ENCODE results near the gene ZNF132.
A peak's percentile ranks its signal among the peaks of the same experiment; 100 is the strongest.
"Not testable (repeated sequence)": the region's sequence is repeated elsewhere in the genome, so short reads cannot be mapped to it uniquely, and the experiment has no call there.

ZNF132 gene

DNA sequence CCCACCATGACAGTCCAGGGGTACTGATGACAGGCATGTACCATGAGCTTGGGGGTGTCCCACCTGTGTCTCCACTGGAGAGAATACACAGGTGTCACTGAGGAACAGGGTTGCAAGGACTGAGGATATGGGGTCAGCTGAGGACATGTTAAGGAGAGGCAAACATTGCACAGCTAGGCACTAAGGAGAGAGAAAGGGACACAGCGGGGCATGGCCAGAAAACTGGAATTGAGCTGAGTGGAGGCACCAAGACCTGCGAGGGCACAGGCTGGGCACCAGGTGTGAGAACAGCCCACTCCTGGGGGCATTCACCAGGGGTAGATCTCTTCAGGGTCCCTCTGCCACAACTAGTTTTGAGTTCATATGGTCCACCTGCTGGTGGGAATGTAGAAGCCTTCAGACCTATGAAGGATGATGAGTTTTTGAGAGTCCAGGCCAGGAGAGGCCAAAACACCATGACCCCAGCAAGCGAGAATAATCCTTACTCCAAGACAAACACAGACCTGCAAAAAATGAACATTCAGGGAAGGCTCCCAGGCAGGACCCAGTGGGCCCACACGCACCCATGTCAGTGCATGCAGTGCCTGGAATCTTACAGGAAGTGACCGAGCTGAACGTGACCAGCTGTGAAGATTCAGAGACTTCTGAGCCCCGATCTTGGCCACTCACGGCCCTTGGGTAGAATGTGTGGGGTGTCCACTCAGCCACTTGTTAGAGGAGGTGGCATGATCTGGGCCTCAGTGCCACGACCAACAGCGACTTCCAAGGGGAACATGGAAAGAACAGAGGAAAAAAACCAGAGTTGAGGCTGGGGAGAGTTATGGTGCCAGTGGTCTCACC is 32.9 kb downstream of the ZNF132 start:
- no peak for DNase-seq

DNA sequence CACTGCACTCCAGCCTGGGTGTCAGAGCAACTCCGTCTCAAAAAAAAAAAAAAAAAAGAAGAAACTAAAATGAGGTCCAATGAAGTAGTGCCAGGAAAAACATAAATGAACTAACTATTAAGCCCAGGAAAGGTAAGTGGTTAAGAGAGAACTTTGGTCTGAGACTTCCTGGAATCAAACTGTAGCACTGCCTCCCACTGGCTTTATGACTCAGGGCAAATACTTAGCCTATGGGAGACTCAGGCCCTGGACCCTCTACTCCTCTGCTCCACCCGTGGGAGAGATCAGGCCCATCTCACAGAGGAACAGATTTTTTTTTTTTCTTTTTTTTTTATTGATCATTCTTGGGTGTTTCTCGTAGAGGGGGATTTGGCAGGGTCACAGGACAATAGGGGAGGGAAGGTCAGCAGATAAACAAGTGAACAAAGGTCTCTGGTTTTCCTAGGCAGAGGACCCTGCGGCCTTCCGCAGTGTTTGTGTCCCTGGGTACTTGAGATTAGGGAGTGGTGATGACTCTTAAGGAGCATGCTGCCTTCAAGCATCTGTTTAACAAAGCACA is 36.0 kb downstream of the ZNF132 start:
- not testable (repeated sequence) for DNase-seq

DNA sequence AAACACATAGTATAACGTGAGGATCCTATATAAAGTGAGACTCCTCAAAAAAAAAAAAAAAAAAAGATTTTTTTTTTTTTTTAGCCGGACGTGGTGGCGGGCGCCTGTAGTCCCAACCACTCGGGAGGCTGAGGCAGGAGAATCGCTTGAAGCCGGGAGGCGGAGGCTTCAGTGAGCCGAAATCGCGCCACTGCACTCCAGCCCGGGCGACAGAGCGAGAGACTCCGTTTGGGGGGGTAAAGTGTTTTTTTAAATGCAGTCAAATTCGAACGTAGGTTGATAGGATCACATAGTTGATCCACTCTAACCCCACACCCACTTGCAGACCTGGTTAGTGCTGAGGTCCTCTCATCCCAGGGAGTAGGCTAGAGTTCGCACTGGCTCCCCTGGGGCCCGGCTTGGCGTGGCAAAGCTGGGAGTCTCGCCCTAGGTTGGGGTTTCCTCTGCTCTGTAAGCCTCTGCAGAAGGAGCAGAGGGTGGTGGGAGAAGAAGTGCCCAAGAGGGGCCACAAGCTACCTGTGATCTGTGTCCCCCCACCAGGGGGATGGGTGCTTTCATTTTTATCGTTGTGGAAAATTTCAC is 38.0 kb downstream of the ZNF132 start:
- peak; percentile 49 for DNase-seq

DNA sequence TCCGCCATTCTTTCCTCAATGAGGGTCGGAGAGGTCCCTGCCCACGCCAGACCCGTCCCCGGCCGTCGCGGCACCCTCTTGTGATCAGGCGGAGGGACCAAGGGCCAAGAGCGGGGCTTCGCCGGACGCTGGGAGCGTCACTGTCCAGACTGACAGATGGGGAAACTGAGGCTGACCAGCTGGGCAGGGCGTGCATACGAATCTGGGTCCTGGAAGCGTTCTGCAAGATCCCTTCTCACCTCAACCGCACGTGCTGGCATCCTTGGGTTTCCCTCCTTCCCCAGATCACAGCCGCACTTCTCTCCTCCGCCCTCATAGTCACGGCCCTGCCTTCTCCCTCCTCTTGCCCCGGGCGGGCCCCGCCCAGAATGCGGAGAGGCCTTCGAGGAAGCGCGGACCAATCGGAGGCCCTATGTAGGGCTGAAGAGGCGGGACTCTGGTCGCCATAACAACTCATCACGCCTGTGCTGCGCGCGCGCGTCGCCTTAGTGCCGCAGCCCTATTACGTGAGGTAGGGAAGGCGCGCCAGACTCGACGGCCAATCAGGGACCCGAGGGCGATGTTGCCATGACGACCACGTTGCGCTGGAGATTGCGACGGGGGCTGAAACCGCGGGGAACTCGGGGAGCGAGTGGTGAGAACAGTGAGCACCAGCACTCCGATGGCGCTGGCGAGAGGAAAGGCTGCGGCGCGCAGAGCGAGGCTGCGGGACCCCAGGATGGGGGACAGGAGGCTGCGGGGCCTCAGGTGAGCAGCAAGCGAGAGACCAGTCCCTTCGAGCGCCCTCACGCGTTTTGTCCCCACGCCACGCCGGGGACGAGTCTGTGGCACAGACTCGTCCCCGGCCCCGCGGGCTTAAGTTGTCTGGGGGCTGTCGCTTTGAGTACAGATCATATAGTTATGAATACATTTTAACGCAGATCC is 38.8 kb downstream of the ZNF132 start:
- DNase-seq, result peak; percentile 98

DNA sequence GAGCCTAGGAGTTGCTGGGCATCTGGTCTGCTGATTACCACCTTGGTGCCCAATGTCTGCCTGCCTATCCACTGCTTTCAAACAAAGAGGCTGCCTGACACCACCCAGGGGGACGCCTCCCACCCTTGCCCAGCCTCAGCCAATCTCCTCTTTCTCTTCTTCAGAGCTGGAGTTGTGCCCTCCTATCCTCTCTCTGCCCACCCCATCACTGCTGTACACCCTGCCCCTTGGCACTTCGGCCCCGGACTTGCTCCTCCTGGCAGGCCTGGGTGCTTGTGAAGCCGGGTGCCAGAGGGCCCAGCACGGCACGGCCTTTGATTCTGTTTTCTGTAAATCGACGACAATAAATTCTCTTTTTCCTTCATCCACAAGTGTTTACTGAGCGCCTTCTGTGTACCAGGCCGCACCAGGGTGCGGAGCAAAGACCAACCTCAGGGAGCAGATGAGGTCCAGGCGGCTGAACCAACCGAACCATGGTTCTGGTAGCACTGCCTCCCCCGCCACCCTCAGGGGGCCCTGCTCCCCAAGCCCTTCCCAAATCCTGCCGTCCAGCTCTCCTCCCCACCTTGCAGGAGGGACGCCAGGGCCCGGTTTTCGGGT is 39.5 kb downstream of the ZNF132 start:
- no peak for DNase-seq

DNA sequence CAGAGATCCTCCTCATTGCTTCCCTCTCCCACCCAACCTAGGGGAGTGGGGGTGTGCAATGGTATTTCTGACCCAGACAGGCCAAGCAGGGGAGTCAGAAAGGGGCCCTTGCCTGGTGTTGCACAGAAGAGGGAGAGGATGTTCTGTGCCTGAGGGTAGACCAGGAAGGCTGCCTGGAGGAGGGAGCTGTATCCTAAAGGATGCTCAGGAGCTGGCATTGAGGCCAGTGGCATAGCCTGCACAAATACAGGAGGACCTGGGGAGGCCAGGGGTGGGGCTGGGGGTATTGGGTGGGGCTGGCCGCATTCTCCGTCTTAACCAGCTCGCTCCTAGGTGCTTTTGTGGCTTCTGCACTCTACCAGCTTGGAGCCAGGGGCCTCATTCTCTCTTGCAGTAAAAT is 40.0 kb downstream of the ZNF132 start:
- DNase-seq, result no peak

DNA sequence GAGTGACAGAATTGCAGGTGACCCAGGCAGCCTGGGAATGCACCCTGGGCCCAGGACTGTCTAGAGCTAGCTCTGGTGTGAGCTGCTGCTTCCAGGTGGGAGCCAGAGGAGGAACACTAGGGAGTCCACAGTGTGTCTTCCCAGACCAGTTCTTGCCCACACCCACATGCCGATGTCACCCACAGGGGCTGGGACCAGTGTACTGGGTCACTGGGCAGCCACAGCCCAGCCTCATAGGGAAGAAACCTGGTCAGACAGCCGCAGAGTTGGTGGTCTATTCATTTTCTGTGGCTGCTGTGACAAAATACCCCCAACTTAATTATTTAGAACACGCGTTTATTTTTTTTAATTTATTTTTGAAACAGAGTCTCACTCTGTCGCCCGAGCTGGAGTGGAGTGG is 41.4 kb downstream of the ZNF132 start:
- DNase-seq, result no peak

DNA sequence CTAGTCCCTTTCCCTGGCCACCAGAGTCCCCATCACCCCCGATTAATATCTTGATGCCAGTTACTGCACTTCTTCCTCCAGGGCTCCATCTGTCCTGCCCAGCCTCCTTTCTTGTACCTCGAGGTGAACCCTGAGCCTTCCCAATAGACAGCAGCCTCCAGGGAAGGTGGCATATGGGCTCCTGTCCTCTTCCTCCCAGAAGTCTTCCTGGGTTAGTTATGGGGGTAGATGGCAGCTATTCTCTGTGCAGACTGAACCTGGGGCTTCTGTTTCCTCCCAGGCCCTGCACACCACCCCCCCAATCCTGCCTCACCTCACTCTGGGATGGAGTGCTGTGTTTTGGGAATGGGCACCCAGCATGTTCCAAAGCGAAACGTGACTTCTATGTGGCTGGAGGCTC is 41.9 kb downstream of the ZNF132 start:
- DNase-seq, result no peak

DNA sequence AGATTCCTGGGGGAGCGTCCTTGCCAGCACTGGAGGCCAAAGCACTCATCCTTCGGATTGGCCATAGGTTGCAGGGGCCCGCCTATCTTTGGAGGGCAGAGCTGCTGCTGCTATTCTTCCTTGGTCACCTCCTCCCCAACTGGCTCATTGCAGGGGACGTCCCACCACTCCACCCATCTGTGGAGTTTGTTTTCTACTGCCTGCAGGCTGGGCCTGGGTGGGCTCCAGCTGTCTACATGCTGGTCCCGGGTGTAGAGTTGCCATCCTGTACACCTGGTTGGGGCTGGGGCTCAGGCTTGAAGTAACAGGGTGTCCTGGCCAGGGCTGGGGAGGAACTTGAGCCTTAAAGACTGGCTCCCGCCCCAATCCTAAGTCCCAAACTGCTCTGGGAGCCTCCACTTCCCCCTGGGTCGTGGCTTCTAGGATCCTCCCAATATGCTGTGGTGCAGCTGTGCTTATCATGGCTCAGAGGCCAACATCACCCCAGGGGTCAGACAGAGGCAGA is 42.4 kb downstream of the ZNF132 start:
- DNase-seq, result no peak

DNA sequence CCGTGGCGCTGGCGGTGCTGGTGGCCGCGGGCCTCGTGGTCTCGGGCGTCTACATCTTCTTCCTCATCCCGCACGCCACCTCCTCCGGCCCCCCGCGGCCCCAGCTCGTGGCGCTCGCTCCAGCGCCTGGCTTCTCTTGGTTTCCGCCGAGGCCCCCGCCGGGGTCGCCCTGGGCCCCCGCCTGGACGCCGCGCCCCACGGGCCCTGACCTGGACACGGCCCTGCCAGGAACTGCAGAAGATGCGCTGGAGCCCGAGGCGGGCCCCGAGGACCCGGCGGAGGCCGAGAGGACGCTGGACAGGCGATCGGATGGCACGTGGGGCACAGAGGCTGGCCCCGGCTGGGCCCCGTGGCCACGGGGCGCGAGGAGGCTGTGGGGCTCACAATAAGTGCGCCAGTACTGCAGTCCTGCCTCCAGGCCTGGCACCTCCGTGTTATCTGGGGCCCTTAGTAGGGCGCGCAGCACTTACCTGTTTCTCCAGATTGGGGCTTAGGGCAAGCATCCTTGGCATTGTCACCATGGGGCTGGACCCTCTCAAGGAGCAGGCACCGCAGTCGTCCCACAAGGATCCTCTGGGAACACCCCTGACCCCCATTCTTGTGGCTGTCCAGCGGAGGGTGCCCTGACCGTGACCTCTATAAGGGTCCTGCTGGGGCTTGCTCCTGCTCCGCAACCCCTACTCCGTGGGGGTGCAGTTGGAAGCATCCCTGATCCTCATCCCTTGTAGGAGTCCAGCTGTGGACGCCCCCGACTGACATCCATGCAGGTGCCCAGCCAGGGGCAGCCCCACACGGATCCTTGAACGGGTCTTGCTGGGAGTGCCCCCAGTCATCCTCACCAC is 43.0 kb downstream of the ZNF132 start:
- DNase-seq, result no peak

DNA sequence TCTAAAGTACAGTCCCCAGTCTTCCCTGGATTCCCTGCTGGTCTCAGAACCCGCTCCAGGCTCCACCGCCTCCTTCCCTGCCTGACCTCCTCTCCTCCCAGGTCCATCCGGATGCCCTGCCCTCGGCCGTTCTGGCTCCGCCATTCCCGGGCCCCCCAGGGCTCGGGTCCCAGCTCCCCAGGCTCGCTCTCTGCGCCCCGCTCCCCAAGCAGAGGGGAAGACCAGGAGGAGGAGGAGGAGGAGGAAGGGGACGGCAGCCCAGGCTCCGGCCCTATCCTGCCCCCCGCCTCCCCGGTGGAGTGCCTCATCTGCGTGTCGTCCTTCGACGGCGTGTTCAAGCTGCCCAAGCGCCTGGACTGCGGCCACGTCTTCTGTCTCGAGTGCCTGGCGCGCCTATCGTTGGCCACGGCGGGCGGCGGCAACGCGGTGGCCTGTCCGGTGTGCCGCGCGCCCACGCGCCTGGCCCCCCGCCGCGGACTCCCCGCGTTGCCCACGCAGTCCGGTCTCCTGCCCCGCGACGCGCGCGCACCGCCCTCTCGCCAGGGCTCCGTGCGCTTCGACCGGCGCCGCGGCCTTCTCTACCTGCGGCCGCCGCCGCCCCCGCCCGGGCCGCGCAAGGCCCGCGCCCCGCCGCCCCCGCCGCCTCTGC is 43.9 kb downstream of the ZNF132 start:
- no peak for DNase-seq

DNA sequence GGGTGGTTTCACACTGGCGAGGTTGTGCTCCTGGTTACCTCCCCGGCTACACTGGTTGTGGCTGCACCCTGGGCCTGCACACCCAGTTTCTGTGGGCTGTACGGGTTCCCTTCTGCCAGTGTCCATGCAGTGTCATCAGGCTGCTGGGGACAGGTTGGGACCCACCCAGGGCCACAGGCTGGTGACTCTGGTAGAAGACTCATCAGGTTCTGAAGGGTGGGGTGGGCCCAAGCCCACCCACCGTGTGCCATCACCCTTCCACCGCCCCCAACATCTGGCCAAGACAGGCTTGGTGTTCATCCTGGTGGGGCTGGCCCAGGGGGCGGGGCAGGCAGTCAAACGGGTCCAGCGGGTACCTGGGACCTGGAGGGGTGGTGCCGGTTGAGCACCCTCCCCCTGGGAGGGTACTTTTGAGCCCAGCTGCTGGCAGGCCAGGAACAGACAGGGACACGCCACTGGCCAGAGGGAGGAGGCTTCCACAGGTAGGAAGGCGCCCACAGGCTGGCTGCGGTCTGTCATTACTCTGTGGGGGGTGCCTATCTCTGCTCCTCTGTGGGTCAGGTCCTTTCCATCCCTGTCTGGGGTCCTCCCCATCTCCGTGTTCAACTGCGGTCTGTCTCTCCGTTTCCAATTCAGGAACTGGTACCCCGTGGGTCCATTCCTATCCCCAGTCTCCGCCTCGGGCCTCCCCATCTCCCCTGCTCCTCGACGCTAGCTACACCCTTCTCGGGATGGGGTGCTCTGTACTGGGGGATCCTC is 44.6 kb downstream of the ZNF132 start, which contains the start of gene RNF225:
RNF225 (plus strand) TSS at position 437 of the 759 bp plus-strand sequence. CDS start 434 bp downstream, outside the sequence.
- DNase-seq, result no peak

DNA sequence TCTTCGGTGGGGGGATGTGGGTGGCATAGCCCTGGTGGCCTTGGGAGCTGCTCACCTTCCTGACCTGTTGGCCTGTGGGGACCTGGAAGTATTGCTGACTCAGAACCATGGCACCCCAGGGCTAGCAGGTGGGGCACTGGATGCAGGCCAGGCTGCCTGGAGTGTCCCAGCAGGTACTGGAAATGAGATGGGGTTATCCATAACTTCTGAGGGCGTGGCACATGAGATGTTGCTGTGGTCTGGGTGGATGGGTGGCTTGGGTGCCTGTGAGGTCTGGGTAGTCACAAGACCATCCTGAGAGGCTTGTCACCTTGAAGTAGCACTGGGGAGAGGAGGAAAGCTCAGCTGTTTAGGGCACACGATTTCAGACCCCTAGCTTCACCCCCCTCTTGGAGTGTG is 45.1 kb downstream of the ZNF132 start:
- DNase-seq, result no peak

DNA sequence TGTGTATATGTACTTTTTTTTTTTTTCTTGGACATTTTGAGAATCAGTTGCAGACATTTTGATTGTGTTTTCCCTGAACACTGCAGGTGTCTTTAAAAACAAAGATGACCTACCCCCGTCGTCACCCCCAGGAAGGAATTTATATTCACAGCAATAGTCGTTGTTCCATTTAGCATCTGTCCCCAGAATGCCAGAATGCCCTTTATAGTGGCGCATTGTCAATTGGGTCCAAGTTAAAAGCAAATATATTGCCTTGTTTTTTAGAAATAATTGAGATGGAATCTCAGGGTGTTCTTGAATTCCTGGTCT is 46.3 kb downstream of the ZNF132 start:
- no peak for DNase-seq

DNA sequence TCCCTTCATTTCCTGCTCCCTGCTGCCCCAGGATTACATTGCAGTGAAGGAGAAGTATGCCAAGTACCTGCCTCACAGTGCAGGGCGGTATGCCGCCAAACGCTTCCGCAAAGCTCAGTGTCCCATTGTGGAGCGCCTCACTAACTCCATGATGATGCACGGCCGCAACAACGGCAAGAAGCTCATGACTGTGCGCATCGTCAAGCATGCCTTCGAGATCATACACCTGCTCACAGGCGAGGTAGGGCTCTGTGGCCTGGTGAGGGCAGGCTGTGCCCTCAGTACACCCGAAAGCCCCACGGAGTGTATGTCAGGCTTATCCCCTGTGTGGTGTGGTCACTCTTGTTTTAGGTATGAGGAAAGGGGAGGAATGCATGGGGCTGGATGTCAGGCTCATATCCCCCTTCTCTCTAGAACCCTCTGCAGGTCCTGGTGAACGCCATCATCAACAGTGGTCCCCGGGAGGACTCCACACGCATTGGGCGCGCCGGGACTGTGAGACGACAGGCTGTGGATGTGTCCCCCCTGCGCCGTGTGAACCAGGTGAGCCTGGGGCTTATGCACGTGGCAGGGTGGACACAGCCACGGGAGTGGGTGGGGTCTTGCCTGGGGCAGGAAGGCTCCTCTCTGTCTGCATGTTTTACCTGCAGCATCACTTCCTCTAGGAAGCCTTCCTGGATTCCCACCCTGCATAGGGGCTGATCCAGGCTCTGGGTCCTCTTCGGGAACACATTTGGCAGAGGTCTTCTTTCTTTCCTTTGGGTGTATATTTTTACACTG is 46.8 kb downstream of the ZNF132 start:
- DNase-seq, result no peak

DNA sequence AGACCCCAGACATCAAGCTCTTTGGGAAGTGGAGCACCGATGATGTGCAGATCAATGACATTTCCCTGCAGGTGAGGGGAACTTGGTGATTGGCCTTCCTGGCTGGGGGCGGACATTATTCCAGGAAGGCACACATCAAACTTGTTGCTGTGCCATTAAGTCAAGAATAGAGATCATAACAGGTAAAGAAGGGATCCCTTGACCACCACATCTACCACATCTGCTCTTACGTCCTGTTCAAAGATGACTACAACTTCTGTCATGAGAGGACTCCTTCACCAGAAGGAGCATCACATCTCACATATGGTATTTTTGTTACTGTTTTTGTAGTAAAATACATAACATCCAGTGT is 51.8 kb downstream of the ZNF132 start:
- no peak for DNase-seq

DNA sequence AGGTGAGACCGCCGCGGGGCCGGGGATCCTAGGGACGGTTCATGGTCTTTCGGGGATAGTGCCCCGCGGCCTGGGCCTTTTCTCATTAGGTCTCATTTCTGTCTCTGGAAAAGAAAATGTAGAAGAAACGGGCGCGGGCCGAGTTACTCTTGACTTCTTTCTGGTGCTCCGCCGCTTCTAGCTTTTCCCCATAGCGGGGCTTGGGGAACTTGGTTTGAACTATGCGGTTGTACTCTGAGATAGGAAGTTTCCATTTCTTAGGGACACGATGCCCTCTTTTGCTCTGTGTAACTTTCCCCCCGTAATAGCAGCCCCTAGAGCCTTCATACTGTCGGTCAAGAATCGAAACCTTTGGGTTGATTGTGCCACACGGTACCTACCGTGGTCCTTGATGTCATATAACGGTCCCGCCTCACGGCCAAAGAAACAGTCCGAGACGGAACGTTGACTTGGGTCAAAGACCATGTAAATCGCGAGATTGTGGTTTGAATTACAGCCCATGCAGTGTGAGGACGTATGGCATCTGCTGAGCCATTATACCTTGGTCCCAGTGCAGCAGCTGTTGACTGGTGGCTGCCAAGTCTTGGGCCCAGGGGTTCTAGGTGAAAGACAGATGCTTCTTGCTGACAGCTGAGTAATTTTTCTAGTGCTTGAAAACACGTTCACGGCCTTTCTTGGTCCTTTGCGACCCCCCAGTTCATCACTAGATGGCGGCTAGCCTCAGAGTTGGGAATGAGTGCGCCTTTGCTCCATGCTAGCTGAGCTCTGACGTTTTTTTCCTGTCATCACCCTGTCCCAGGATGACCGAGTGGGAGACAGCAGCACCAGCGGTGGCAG is 52.4 kb downstream of the ZNF132 start:
- peak; percentile 49 for DNase-seq

DNA sequence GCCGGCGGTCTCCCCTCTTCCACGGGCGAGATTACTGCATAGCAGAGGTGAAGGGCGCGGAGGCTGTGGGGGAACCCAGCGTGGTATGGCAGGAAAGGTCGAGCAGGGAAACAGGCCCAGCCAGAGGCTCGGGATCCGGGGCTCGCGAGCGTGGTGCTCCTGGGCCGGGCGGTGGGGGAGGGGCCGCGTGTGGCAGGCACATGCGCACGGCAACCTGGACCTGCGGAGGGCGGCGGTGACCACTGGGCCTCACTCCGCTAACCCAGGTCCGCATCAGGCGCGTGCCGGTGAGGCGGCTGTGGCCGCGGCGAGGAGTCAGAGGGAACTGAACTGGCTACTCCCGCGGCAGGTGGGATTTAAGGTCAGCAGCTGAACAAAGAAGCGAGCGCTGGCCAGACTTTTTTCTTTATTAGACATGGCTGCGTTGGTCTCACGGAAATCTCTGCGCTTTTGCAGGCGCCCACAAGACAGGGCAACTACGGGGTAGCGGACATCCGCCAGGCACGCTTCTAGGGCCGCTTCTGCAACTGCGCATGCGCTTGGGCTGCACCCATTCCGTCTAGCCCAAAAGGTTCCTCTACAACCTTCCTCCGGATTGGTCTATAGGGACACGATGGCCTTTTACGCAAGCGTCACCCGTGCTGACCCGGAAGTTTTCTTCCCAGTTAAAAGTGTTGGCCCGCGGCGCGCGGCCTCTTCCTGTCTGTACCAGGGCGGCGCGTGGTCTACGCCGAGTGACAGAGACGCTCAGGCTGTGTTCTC is 53.2 kb downstream of the ZNF132 start, which contains the start of gene RPS5:
RPS5 (plus strand) TSS at position 694 of the 762 bp plus-strand sequence. CDS start 869 bp downstream, outside the sequence.
- peak; percentile 99 for DNase-seq
